ENCODE measurements around the gene GMFB. TPM values are rescaled to one million over a fixed set of nuclear protein-coding genes. Genes with fewer than 3 reads are reported as not detected.

GMFB gene
- polyA plus RNA-seq, 5 donors: 52.7 to 88.9 (median 65.6) TPM

DNA sequence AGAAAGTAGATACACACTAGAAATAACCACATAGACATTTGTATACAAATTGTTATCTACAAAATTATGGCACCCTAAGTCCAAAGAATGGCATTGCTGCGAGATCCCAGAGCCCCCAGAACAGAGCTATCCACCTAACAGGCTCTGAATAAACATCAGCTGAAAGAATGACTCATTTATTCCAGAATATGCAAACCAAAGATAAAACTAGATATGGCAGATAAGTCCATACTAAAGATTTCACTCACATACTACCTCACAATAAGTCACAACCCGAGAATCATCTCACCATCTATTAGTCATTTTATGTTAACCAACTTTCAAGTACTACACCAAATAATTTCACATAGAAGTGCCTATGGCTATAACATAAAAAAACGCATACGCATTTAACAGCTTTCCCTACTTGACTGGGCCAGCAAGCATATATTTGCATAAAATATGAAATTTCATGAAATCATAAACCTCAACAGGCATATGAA is 53.2 kb downstream of the GMFB start:
- no peak for DNase-seq

DNA sequence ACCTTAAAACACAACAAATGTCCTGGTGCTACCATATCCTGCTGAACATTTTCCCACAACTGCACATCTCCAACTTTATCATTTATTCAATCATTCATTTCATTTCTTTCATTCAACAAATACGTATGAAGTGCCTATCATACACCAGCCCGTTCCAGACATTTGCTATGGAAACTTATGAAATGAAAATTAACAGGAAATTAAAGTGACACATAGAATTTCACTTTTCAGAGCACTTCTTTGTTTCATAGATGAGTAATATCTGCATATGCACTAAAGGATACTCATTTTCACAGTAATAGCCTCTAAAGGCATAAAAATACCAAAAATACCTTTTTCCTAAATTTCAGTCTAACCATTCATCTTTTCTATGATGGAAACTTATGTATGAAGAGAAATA is 60.3 kb downstream of the GMFB start:
- no peak for DNase-seq

DNA sequence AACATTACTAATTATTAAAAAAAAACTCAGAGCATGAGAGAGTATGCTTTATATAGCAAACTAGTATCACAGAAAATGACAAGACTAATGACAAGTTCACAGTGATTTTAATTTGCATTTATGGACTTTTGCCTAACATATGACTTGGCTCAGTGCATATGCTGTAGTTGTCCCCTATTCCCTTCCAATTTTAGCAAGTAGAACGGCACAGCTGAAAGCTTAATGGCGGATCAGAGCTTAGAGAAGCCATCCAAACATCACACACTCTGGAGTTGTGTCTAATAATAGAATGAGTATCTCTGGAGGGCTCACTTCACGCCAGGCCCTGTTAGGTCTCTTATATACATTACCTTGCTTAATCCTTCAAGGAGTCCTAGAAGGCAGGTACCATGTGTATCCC is 60.9 kb downstream of the GMFB start:
- DNase-seq: no peak

DNA sequence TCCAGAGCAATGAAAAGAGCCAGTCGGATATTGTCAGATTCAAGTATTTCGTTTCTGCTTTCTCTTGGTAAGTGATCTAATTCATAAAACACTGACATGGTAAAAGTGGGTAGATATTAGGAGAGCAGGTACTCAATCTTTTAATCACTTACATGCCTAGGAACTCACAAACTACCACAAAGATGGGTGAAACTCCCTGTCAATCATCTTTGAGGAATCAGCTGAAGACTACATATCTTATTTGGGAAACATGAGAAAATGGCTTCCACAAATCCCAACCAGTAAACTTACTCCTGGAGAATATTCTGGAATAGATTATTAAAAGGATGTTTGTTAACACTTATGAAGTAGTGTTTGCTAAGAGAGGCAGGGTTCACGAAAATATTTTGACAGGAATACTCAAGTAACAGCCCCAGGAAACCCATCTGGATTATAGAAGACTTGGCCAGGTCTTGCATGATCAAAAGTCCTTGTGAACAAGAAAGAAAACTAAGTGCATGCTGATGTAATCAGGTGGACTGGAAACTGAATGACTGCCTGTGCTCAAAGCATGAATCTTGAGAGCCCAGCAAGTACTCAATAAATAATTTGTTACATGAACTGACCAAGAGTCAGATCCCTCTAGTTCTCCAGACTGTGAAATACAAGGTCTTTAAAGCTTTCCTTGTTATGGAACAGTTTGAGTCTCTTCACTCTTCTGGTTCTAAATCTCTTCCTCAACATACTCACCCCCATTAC is 63.1 kb downstream of the GMFB start:
- no peak for DNase-seq

DNA sequence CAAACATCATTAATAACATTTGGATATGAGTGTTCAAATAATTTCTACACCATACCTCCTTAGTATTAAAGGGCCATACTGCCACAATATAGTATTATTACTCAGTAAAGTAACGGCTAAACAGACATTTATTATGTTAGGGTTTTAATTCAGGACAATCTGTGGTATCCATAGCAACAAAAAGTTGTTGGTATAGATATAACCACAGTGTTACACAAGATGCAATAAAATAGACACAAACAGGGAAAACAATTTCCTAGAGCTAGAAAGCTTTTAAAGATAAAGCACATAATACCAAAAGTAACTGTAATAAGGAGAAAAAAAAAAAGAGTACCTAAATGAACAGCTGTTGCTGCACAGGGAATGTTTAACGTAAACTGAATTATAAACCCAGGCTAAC is 63.7 kb downstream of the GMFB start:
- DNase-seq: no peak

Other genes starting within 250 kb of the GMFB start
- 10 to 100 TPM; 15.8 to 45.0 (median 28.1) TPM for gene CDKN3, start 92.0 kb downstream of the GMFB start, polyA plus RNA-seq (ENCODE audit: insufficient read depth in 1 of 5, insufficient read length in 5 of 5, low replicate concordance in 1 of 5)
- 100 to 1,000 TPM; 115 to 163 (median 141) TPM for gene CNIH1, start 47.6 kb downstream of the GMFB start, polyA plus RNA-seq (ENCODE audit: insufficient read depth in 1 of 5, insufficient read length in 5 of 5, low replicate concordance in 1 of 5)
- gene CGRRF1, start 20.9 kb upstream of the GMFB start, polyA plus RNA-seq (ENCODE audit: insufficient read depth in 1 of 5, insufficient read length in 5 of 5, low replicate concordance in 1 of 5): 10 to 100 TPM; 24.2 to 32.4 (median 28.9) TPM
- 1 to 10 TPM; 4.9 to 9.8 (median 7.9) TPM for gene SAMD4A, start 78.1 kb upstream of the GMFB start, polyA plus RNA-seq (ENCODE audit: insufficient read depth in 1 of 5, insufficient read length in 5 of 5, low replicate concordance in 1 of 5)

Measured in right lung (tissue), 5 donors.